C4-2B (cell line): ENCODE data around the gene RPL4.

ENCODE experiments used
- ZFX ChIP-seq: fragments of 450-650 bp; IDR thresholded peaks from 2 replicates; pipeline ENCODE4 v1.6.1; 2017
- TF ChIP-seq, protein P1 (sequence below): fragments of 450-650 bp; conservative IDR thresholded peaks from 2 replicates; pipeline ENCODE4 v1.5.1; 2017; ENCODE audit warnings: mild to moderate bottlenecking

DNA sequence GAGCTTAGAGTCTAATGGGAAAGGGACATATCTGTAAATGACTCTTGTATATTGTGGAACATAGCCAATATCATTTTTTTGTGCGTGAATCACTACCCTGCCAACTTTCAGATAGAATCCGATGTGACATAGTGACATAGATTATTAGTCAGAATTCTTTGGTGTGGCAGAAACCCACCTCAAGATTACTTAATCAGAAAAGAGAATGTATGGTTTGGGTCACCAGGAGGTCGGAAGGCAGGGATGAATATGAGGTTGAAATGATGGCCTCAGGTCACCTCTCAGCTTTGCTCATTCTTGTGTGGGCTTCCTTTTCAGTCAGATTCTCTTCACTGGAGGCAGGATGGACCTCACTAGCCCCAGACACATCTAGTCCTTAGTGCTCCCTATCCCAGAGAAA lies 48.4 kb downstream of the RPL4 start:
- TF ChIP-seq, protein P1, sequence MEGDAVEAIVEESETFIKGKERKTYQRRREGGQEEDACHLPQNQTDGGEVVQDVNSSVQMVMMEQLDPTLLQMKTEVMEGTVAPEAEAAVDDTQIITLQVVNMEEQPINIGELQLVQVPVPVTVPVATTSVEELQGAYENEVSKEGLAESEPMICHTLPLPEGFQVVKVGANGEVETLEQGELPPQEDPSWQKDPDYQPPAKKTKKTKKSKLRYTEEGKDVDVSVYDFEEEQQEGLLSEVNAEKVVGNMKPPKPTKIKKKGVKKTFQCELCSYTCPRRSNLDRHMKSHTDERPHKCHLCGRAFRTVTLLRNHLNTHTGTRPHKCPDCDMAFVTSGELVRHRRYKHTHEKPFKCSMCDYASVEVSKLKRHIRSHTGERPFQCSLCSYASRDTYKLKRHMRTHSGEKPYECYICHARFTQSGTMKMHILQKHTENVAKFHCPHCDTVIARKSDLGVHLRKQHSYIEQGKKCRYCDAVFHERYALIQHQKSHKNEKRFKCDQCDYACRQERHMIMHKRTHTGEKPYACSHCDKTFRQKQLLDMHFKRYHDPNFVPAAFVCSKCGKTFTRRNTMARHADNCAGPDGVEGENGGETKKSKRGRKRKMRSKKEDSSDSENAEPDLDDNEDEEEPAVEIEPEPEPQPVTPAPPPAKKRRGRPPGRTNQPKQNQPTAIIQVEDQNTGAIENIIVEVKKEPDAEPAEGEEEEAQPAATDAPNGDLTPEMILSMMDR, result no peak
- no peak for TF ChIP-seq ZFX
